ENCODE results near the gene TAX1BP1. TPM values are rescaled to one million over a fixed set of nuclear protein-coding genes. Genes with fewer than 3 reads are reported as not detected.

TAX1BP1 gene
- total and polyA plus RNA-seq, 2 of the 13 experiments (the other 11 are each of a cell fraction or from before 2014, with no cell fraction given) = 95.2 to 98.9 TPM

GRCh38 chr7:27861747-27862146 lies 121.8 kb downstream of the TAX1BP1 start:
- Histone ChIP-seq H3K9ac (ENCODE audit: insufficient read depth, low read depth, low read length) (no peak overlapping the region), H3K79me2 (ENCODE audit: insufficient read depth, low read length) (no peaks in the 10 kb centered on the region), H4K20me1 (ENCODE audit: insufficient read depth, low read length) (no peaks in the 10 kb centered on the region), H2AFZ (ENCODE audit: low read length) (no peak overlapping the region), H3K27ac (ENCODE audit: extremely low read length, insufficient read depth, low read length) (no peak overlapping the region), H3K4me2 (ENCODE audit: low read depth, low read length) (no peak overlapping the region), H3K9me3 (ENCODE audit: low read length) (no peaks in the 10 kb centered on the region), H3K4me3 (replicated peaks in 1 of 3; ENCODE audit: insufficient read depth in 1 of 3, low read depth in 2 of 3, low read length in 3 of 3) (no peak overlapping the region), H3K27me3 (ENCODE audit: control insufficient read depth in 1 of 2, insufficient read depth in 2 of 2, low read length in 2 of 2) (peaks cover 1 to 44% of the 10 kb centered on the region in 2 experiments; a peak in 4 of 5 replicates), H3K36me3 (replicated peaks in 1 of 2; ENCODE audit: control insufficient read depth in 1 of 2, insufficient read depth in 2 of 2, low read length in 2 of 2) (no peaks in the 10 kb centered on the region), H3K4me1 (ENCODE audit: insufficient read depth, low read length) (no peaks in the 10 kb centered on the region)
- ATAC-seq = no peak
- no peak for FAIRE-seq
- in situ Hi-C loops (cut with HindIII; ENCODE audit: extremely low pct_ligation_motif_present, low pct_unique_long_range_greater_than_20kb) (no loop called here), intact Hi-C loops (cut with micrococcal nuclease; ENCODE audit: unreplicated experiment) (no loop called here)
- TF ChIP-seq PBX3 (CRISPR knock-in tag; IDR thresholded peaks at IDR 0.05; ENCODE audit: borderline replicate concordance) (no peak), HMGA1 (CRISPR knock-in tag; conservative IDR thresholded peaks at IDR 0.05) (no peak), ZBTB8A (CRISPR knock-in tag; IDR thresholded peaks at IDR 0.05; ENCODE audit: borderline replicate concordance, low read depth) (no peak)
- ChIA-PET CTCF (ENCODE audit: low intra/inter-chr PET ratio, low total read pairs) (no interaction called here), POLR2A (no interaction called here)
- WGBS (ENCODE audit: low lambda C conversion rate) = 0% methylated on average over 1 of the region's 3 CpGs
- DNase-seq (ENCODE audit: low spot score) = no peak
- BruUV-seq (replicated peaks) = no TSS peak

- no TSS peak for BruUV-seq (replicated peaks)
- Histone ChIP-seq H3K79me2 (ENCODE audit: insufficient read depth, low read length) (no peaks in the 10 kb centered on the region), H3K27ac (ENCODE audit: extremely low read length, insufficient read depth, low read length) (no peak overlapping the region), H3K9me3 (ENCODE audit: low read length) (no peaks in the 10 kb centered on the region), H3K9ac (ENCODE audit: insufficient read depth, low read depth, low read length) (no peak overlapping the region), H3K4me3 (replicated peaks in 1 of 3; ENCODE audit: insufficient read depth in 1 of 3, low read depth in 2 of 3, low read length in 3 of 3) (no peak overlapping the region), H4K20me1 (ENCODE audit: insufficient read depth, low read length) (no peaks in the 10 kb centered on the region), H3K4me1 (ENCODE audit: insufficient read depth, low read length) (no peaks in the 10 kb centered on the region), H2AFZ (ENCODE audit: low read length) (no peak overlapping the region), H3K4me2 (ENCODE audit: low read depth, low read length) (no peak overlapping the region), H3K27me3 (ENCODE audit: control insufficient read depth in 1 of 2, insufficient read depth in 2 of 2, low read length in 2 of 2) (peaks cover 1 to 44% of the 10 kb centered on the region in 2 experiments; a peak in 4 of 5 replicates), H3K36me3 (replicated peaks in 1 of 2; ENCODE audit: control insufficient read depth in 1 of 2, insufficient read depth in 2 of 2, low read length in 2 of 2) (no peaks in the 10 kb centered on the region)
- 40% methylated on average over 3 of the region's 11 CpGs for WGBS (ENCODE audit: low lambda C conversion rate)
- ChIA-PET CTCF (ENCODE audit: low intra/inter-chr PET ratio, low total read pairs) (no interaction called here), POLR2A (no interaction called here)
- FAIRE-seq (no peak), ATAC-seq (no peak), DNase-seq (ENCODE audit: low spot score) (no peak)
- intact Hi-C loops (cut with micrococcal nuclease; ENCODE audit: unreplicated experiment) = no loop called here
- in situ Hi-C loops (cut with HindIII; ENCODE audit: extremely low pct_ligation_motif_present, low pct_unique_long_range_greater_than_20kb) = no loop called here
- TF ChIP-seq NCOA1 (CRISPR knock-in tag; IDR thresholded peaks at IDR 0.05) (no peak), ZNF138 (CRISPR knock-in tag; IDR thresholded peaks at IDR 0.05; ENCODE audit: low read depth) (no peak), CREB1 (IDR thresholded peaks at IDR 0.05) (peak; percentile 34; the same call in 1 of the 2 replicates), CREB1 (CRISPR knock-in tag; IDR thresholded peaks at IDR 0.05) (no peak)
Observed at GRCh38 chr7:27863880-27864279, 123.9 kb downstream of the TAX1BP1 start.
